ENCODE measurements around the gene OSBPL7.
A peak's percentile ranks its signal among the peaks of the same experiment; 100 is the strongest.

GRCh38 chr17:47867813-47868533 lies 46.4 kb upstream of the OSBPL7 start:
- no peak for TF ChIP-seq ZBTB7A (IDR thresholded peaks at IDR 0.05; ENCODE audit: low read depth)
- TF ChIP-seq REST (IDR thresholded peaks at IDR 0.05; ENCODE audit: low read depth) = no peak
- TF ChIP-seq EP300 (IDR thresholded peaks at IDR 0.05; ENCODE audit: borderline replicate concordance) = no peak
- no peak for TF ChIP-seq TAF1 (IDR thresholded peaks at IDR 0.05; ENCODE audit: low read depth)
- TF ChIP-seq CEBPB (IDR thresholded peaks at IDR 0.05) = no peak
- 0 out of 2 replicates have a peak, but pooled peaks have one; percentile 25 for TF ChIP-seq MAX (IDR thresholded peaks at IDR 0.05)
- TF ChIP-seq YY1 (IDR thresholded peaks at IDR 0.05; ENCODE audit: low read depth) = no peak
- no peak for TF ChIP-seq NFIC (IDR thresholded peaks at IDR 0.05)
- TF ChIP-seq USF1 (IDR thresholded peaks at IDR 0.05) = no peak
- TF ChIP-seq CREB1 (IDR thresholded peaks at IDR 0.05; ENCODE audit: low read depth) = no peak
- TF ChIP-seq RAD21 (IDR thresholded peaks at IDR 0.05; ENCODE audit: low read depth) = no peak
- TF ChIP-seq TCF12 (IDR thresholded peaks at IDR 0.05; ENCODE audit: low read depth) = no peak
- TF ChIP-seq FOXM1 (IDR thresholded peaks at IDR 0.05; ENCODE audit: borderline replicate concordance, low read depth) = no peak
- TF ChIP-seq TEAD4 (IDR thresholded peaks at IDR 0.05) = no peak

All from Ishikawa (cell line).